T-helper 9 cell (primary cell): ENCODE measurements around the gene PRPF38A.

Source experiments
- DNase-seq: peaks from one replicate; pipeline ENCODE4 v3.0.0-alpha.2; 2020

The PRPF38A gene

DNA sequence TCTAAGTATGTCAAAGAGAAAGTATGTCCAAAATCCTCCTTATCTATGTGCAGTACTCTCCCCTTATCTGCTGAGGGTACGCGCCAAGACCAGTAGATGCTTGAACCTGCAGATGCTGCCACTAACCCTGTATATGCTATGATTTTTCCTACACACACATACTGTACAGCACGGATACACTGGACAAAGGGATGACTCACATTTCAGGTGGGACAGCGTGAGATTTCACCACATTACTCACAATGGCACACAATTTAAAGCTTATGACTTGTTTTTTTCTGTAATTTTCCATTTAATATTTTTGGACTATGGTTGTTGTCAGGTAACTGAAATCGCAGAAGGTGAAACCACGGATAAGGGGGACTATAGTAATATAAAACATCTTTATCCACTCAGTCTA, 4.3 kb upstream of the PRPF38A start:
- no peak for DNase-seq

DNA sequence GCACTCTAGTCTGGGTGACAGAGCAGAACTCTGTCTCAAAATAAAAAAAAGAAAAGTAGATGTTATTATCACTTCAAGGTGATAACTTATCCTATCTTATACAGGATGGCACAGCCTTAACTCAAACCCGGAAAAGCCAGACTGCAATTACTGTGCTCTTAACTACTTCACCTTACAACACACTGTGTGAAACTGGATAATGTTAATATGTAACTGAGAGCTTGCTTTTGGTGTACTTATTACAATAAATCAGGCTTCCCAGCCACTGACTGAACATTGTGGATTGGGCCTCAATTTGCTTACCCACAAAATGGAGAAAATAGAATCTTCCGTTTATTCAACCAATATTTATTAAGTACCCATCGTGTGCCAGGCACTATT, 1.6 kb upstream of the PRPF38A start:
- DNase-seq: no peak

GRCh38 chr1:52403566-52404115, 761 bp upstream of the PRPF38A start:
- DNase-seq: peak; percentile 15

DNA sequence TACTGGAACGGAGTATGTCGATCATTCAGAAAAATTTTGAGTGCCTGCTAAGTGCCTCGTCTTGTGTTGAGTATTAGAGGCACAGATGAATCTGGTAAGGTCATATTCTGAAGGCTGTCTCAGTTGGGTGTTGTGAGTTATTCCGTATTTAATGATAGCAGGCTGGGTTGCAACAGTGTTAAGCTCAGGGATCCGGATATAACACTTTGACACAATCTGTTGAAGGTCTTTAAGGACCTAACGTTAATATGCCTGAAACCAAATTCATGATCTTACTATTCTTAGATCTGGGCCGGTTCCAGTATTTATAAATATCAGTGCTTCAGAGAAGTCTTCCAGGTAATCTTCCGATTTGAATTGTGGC, 555 bp downstream of the PRPF38A start:
- no peak for DNase-seq

DNA sequence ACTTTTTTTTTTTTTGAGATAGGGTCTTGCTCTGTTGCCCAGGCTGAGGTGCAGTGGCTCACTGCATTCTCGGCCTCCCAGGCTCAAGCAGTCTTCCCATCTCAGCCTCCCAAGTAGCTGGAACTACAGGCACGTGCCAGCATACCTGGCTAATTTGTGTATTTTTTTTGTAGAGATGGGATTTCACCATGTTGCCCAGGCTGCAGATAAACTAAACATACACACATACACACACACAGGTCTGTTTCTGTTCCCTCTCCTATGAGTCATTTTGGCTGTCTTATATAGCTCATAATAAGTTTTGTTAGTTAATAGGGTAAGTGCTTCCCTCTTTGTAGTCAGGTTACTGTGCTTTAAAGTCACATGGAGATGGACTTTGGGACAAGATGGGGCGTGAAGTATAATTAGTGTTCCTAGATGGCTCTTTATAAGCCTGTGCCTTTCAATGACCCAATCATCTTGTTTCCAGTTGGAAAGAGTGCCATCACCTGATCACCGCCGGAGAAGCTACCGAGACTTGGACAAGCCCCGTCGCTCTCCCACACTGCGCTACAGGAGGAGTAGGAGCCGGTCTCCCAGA, 9.1 kb downstream of the PRPF38A start:
- DNase-seq: no peak

GRCh38 chr1:52414942-52415341, 10.5 kb downstream of the PRPF38A start:
- DNase-seq: no peak

DNA sequence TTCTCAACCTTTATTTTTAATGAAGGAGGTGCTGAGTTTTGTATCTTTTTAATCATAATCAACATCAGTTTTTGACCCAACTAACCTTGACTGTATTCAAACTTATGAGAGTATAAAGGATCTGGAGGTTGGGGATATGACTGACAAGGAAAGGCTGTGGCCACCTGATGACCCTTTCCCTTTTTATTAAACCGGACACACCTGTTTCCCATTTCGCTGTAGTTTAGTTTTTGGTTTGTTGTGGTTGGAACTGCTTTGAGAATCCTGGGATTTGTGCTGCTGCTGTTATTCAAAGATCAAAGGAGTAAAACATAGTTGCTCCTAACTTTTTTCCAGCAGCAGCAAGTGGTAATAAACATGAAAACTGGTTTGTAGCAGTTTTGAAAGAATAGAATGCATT, 12.4 kb downstream of the PRPF38A start:
- DNase-seq: no peak

DNA sequence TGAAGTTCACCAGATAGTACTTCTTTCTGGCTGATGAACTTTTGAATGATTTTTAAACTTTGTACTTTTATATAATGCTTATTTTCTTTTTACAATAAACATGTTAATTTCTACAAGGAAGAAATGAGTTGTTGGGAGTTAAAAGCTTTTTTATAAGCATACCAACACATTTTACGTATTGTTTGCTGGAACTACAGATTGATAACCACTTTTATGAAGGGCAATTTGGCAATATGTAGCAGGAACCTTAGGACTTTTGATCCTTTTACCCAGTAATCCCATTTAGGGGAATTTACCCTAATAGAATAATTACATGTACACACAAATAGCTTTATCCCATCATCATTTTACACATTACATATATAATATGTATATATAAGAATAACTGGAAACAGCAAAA, 16.3 kb downstream of the PRPF38A start:
- DNase-seq: no peak

- no peak for DNase-seq
Measured at GRCh38 chr1:52423055-52423454, 18.7 kb downstream of the PRPF38A start.

- peak; percentile 56 for DNase-seq
Measured at GRCh38 chr1:52423771-52424170, 19.4 kb downstream of the PRPF38A start.

- peak; percentile 16 for DNase-seq
Measured at GRCh38 chr1:52424231-52424636, 19.8 kb downstream of the PRPF38A start.

DNA sequence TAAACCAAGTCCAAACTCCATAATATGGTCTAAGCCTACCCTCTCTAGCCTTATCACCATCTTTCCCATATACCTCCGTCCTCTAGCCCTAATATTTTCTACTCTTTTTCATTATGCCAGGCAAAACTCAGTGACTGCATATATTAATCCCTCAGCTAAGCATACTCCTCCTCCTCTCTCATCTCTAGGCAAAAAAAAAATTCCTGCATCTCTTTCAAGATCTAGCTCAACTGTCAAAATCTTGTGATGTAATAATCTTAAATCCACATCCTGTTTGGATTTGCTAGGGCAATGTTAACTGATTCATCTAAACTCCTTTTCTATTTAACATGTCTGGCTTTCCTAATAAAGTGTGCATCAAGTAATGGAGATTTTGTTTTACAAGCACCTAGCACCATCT, 20.4 kb downstream of the PRPF38A start:
- DNase-seq: no peak

DNA sequence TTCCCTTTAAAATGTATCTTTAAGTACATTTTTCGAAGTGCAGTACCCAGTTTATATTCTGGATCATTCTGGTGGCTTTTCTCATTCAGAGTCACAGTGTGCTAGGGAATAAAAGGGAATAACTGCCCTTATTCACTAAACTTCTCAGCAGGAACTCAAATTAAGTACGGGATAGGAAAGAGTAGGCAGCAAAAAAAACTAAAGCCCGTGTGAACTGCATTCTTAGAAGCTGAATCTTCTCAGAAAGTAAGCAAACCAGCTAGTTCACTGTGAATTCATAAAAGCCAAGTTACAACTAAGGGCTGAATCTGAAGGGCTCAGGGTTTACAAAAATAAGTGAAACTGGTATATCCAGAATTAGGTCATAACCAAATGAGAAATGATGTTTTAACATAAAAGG, 22.0 kb downstream of the PRPF38A start:
- DNase-seq: no peak

DNA sequence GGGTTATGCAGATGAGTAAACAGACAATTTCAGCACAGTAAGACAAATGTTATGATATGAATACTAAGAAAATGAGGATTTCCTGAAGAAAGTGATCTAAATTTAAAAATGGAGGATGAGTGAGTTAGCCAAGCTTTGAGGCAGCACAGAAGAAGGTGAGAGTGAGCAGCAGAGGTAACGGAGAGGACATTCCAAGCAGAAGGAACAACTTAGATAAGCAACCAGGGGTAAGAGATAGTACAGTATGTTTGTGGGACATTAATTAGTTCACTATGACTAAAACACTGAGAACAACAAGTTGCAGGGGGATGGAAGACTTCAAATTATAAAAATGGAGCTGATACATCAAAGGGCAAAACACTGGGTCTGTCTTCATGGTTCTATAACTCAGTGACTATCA, 22.8 kb downstream of the PRPF38A start:
- no peak for DNase-seq

DNA sequence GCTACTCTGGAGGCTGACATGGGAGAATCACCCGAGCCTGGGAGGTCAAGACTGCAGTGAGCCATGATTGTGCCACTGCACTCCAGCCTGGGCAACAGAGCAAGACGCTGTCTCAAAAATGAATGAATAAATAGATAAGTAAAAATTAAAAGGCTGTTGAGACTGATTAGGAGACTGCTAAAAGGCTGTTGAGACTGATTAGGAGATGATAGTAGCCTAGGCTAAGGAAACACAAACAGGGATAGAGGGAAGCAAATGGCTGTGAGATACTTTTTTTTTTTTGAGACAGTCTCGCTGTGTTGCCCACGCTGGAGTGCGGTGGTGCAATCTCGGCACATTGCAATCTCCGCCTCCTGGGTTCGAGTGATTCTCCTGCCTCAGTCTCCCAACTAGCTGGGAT, 28.4 kb downstream of the PRPF38A start:
- DNase-seq: no peak

DNA sequence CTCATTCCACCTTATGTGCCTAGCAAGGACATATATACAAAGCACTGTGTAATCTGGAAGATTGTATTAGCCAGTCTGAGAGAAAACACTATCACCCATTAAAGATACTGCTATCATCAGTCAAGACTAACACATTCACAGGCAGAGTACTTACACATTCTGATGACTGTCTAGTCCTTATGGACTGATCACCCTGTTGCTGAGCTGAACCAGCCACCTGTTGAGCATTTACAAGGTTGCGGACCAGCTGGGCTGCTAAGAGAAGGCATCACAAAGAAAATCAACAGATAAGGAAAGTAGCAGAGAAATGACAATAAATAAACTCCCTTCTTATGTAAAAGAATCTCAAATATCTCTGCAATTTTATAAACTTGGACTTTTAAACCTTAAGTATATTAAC, 30.8 kb downstream of the PRPF38A start:
- no peak for DNase-seq

DNA sequence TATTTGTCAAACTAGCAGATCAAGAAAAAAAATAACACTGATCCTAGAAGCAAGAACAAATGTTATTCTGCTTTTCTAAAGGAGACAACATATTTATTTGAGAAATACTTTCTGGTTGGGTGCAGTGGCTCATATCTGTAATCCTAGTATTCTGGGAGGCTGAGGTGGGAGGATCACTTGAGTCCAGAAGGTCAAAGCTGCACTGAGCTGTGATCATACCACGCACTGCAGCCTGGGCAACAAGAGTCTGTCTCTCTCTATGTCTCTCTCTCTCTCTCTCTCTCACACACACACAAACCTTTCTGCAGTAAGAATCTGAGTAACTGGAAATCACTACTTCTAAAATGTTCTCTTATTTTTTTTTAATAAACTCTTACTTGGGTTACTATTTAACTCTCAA, 31.2 kb downstream of the PRPF38A start:
- DNase-seq: no peak

- no peak for DNase-seq
Measured at GRCh38 chr1:52436817-52437216, 32.4 kb downstream of the PRPF38A start.

- DNase-seq: no peak
Measured at GRCh38 chr1:52439976-52440375, 35.6 kb downstream of the PRPF38A start.

GRCh38 chr1:52444463-52444862, 40.1 kb downstream of the PRPF38A start:
- no peak for DNase-seq

- no peak for DNase-seq
Measured at GRCh38 chr1:52454127-52454526, 49.7 kb downstream of the PRPF38A start.

DNA sequence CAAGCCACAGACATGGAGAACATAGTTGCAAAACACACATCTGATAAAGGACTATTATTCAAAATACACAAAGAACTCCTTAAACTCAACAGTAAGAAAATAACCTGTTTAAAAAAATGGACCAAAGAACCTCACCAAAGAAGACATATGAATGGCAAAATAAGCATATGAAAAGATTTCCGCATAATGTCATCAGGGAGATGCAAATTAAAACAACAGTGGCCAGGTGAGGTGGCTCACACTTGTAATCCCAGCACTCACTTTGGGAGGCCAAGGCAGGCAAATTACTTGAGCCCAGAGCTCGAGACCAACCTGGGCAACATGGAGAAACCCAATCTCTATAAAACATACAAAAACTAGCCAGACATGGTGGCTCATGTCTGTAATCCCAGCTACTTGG, 50.4 kb downstream of the PRPF38A start:
- DNase-seq: no peak

DNA sequence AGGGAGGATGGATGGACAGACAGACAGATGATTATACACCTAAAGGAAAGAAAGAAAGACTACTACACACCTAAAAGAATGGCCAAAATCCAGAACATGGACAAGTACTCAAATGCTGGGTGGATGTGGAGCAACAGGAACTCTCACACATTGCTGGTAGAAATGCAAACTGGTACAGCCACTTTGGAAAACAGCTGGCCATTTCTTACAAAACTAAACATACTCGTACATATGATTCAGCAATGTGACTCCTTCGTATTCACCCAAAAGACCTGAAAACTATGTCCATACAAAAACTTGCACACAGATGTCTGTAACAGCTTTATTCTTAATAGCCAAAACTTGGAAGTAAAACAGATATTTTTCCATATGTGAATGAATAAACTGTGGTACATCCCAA, 51.3 kb downstream of the PRPF38A start:
- DNase-seq: no peak

DNA sequence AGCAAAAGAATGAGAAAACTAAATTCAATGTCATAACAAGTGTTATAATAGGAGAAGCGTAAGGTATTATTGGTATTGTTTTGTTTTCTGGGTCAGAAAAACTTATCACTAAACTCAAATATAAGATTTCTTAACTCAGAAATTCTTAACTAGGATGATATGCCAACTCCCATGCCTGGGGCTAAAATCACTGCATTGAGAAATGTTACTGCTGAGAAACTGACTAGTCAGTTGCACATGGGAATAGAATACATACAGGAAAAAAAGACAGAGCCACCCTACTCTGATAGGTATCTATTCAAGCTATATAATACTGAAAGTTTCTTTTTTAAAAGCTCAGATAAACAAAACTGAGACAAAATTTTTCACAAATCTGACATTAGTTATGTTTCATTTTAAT, 56.3 kb downstream of the PRPF38A start:
- DNase-seq: no peak

GRCh38 chr1:52461821-52462220, 57.4 kb downstream of the PRPF38A start:
- DNase-seq: no peak

- DNase-seq: no peak
Measured at GRCh38 chr1:52463891-52464290, 59.5 kb downstream of the PRPF38A start.
